GM23338 (cell line): ENCODE data around the gene TASP1.

Experiments used
- CREB1 ChIP-seq: fragments of 250-450 bp; sonication (Bioruptor Pico); IDR thresholded peaks from 2 replicates; pipeline ENCODE4 v1.5.0; 2020; ENCODE audit warnings: low read depth, mild to moderate bottlenecking, moderate library complexity
- EZH2 ChIP-seq: fragments of 200-600 bp; sonication (generic); IDR thresholded peaks from one replicate; pipeline ENCODE4 v1.8.0; 2017; ENCODE audit warnings: antibody characterized with exemption, mild to moderate bottlenecking, low read depth; ENCODE audit not compliant: unreplicated experiment
- POLR2AphosphoS5 ChIP-seq: IDR thresholded peaks from 2 replicates; pipeline ENCODE4 v1.6.1; 2016; ENCODE audit warnings: antibody characterized with exemption, low read depth
- ZNF114 ChIP-seq: fragments of 250-450 bp; sonication (Bioruptor Pico); IDR thresholded peaks from 2 replicates; pipeline ENCODE4 v1.5.0; 2020; ENCODE audit warnings: mild to moderate bottlenecking, moderate library complexity
- TF ChIP-seq, protein P1 (sequence below), 2 experiments: fragments of 200-600 bp in 1 of 2; sonication (generic) in 1 of 2; conservative IDR thresholded peaks; 2 replicates each; pipeline versions ENCODE4 v1.5.1 to v1.6.1; 2016 to 2017; ENCODE audit warnings: antibody characterized with exemption in 2 of 2, low read depth in 2 of 2, mild to moderate bottlenecking in 2 of 2, moderate library complexity in 1 of 2
- TF ChIP-seq, protein P2 (sequence below): IDR thresholded peaks from one replicate; pipeline ENCODE4 v1.6.1; 2018; ENCODE audit warnings: antibody characterized with exemption; ENCODE audit not compliant: unreplicated experiment
- TF ChIP-seq, protein P3 (sequence below): IDR thresholded peaks from 2 replicates; pipeline ENCODE4 v1.6.1; 2016; ENCODE audit warnings: antibody characterized with exemption

DNA sequence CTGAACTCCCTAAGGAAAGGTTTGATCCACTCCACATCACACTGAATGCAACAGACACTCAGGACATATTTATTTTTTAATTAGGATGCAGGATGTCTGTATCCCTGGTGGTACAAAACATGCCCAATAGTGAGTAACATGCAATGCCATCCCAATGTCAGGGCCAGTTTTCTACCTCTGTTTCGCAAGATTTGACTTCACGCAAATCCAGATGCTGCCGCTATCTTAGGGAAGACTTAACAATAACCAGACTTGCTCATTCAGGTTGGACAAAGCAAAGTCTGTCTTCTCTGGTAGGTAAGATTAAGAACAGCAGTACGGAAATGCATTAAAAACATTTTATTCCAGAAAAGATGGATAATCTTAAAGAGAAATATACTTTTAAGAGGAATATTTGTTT is 103.1 kb downstream of the TASP1 start:
- no peak for TF ChIP-seq EZH2
- TF ChIP-seq, protein P1, sequence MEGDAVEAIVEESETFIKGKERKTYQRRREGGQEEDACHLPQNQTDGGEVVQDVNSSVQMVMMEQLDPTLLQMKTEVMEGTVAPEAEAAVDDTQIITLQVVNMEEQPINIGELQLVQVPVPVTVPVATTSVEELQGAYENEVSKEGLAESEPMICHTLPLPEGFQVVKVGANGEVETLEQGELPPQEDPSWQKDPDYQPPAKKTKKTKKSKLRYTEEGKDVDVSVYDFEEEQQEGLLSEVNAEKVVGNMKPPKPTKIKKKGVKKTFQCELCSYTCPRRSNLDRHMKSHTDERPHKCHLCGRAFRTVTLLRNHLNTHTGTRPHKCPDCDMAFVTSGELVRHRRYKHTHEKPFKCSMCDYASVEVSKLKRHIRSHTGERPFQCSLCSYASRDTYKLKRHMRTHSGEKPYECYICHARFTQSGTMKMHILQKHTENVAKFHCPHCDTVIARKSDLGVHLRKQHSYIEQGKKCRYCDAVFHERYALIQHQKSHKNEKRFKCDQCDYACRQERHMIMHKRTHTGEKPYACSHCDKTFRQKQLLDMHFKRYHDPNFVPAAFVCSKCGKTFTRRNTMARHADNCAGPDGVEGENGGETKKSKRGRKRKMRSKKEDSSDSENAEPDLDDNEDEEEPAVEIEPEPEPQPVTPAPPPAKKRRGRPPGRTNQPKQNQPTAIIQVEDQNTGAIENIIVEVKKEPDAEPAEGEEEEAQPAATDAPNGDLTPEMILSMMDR (conservative IDR thresholded peaks at IDR 0.05; ENCODE audit: low read depth in 2 of 2) = no peak
- TF ChIP-seq, protein P2, sequence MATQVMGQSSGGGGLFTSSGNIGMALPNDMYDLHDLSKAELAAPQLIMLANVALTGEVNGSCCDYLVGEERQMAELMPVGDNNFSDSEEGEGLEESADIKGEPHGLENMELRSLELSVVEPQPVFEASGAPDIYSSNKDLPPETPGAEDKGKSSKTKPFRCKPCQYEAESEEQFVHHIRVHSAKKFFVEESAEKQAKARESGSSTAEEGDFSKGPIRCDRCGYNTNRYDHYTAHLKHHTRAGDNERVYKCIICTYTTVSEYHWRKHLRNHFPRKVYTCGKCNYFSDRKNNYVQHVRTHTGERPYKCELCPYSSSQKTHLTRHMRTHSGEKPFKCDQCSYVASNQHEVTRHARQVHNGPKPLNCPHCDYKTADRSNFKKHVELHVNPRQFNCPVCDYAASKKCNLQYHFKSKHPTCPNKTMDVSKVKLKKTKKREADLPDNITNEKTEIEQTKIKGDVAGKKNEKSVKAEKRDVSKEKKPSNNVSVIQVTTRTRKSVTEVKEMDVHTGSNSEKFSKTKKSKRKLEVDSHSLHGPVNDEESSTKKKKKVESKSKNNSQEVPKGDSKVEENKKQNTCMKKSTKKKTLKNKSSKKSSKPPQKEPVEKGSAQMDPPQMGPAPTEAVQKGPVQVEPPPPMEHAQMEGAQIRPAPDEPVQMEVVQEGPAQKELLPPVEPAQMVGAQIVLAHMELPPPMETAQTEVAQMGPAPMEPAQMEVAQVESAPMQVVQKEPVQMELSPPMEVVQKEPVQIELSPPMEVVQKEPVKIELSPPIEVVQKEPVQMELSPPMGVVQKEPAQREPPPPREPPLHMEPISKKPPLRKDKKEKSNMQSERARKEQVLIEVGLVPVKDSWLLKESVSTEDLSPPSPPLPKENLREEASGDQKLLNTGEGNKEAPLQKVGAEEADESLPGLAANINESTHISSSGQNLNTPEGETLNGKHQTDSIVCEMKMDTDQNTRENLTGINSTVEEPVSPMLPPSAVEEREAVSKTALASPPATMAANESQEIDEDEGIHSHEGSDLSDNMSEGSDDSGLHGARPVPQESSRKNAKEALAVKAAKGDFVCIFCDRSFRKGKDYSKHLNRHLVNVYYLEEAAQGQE = no peak
- TF ChIP-seq CREB1 = no peak
- no peak for TF ChIP-seq POLR2AphosphoS5
- TF ChIP-seq, protein P3, sequence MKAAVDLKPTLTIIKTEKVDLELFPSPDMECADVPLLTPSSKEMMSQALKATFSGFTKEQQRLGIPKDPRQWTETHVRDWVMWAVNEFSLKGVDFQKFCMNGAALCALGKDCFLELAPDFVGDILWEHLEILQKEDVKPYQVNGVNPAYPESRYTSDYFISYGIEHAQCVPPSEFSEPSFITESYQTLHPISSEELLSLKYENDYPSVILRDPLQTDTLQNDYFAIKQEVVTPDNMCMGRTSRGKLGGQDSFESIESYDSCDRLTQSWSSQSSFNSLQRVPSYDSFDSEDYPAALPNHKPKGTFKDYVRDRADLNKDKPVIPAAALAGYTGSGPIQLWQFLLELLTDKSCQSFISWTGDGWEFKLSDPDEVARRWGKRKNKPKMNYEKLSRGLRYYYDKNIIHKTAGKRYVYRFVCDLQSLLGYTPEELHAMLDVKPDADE = no peak
- TF ChIP-seq ZNF114 (CRISPR knock-in tag) = no peak
